Measurements from ENCODE around the gene PADI1. TPM values are rescaled to one million over a fixed set of nuclear protein-coding genes. Genes with fewer than 3 reads are reported as not detected.
A peak's percentile ranks its signal among the peaks of the same experiment; 100 is the strongest.

Gene PADI1
- total RNA-seq, 1 donor = under 0.01 TPM

DNA sequence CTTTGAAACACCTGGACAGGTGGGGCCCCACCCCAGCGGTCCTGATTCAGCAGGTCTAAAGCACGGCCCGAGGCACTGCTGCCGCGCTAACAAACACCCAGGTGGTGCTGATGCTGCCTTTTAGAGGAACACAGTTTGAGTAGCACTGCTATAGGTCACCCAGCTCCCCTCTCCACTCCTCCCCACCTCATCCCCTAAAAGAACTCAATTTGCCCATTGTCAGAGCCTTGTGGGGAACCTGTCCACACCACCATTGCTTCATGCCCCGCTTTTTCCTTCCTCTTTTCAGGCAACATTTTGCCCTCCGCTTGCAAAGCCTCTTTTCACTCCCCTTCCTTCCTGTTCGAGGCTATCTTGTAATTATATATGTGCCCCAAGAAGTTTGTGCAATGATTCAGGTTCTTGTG is 76.8 kb downstream of the PADI1 start:
- DNase-seq (ENCODE audit: insufficient read length, low spot score, missing footprints) = peak; percentile 87
- Histone ChIP-seq H3K9me3 (ENCODE audit: low read depth, low read length) (no peaks in the 10 kb centered on the region), H3K36me3 (ENCODE audit: insufficient read depth, low read length) (no peaks in the 10 kb centered on the region), H3K27me3 (ENCODE audit: insufficient read depth, low read length) (peaks cover 43% of the 10 kb centered on the region), H3K4me3 (ENCODE audit: insufficient read depth, low read length) (no peak overlapping the region), H3K27ac (ENCODE audit: low read depth, low read length) (no peak overlapping the region), H4K20me1 (ENCODE audit: insufficient read depth, low read length) (no peaks in the 10 kb centered on the region), H3K4me1 (ENCODE audit: insufficient read depth, low read length) (peaks cover 1% of the 10 kb centered on the region), H3K4me2 (ENCODE audit: insufficient read depth, low read length) (no peak overlapping the region), H3K79me2 (ENCODE audit: insufficient read depth, low read length) (no peaks in the 10 kb centered on the region), H2AFZ (ENCODE audit: low read length) (no peak overlapping the region)
- TF ChIP-seq, protein P1, sequence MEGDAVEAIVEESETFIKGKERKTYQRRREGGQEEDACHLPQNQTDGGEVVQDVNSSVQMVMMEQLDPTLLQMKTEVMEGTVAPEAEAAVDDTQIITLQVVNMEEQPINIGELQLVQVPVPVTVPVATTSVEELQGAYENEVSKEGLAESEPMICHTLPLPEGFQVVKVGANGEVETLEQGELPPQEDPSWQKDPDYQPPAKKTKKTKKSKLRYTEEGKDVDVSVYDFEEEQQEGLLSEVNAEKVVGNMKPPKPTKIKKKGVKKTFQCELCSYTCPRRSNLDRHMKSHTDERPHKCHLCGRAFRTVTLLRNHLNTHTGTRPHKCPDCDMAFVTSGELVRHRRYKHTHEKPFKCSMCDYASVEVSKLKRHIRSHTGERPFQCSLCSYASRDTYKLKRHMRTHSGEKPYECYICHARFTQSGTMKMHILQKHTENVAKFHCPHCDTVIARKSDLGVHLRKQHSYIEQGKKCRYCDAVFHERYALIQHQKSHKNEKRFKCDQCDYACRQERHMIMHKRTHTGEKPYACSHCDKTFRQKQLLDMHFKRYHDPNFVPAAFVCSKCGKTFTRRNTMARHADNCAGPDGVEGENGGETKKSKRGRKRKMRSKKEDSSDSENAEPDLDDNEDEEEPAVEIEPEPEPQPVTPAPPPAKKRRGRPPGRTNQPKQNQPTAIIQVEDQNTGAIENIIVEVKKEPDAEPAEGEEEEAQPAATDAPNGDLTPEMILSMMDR (IDR thresholded peaks at IDR 0.05; ENCODE audit: extremely low read depth, low read depth, low read length) = no peak

DNA sequence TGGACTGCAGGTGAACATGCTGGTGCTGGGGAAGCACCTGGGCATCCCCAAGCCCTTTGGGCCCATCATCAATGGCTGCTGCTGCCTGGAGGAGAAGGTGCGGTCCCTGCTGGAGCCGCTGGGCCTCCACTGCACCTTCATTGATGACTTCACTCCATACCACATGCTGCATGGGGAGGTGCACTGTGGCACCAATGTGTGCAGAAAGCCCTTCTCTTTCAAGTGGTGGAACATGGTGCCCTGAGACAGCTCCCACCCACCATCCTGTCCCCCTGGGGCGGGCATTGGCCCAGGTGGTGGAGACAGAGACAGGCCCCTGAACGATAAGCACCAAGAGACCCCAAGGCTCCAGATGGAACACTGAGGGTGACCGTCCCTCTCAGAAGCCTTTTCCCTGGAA is 77.9 kb downstream of the PADI1 start:
- Histone ChIP-seq H3K4me2 (ENCODE audit: insufficient read depth, low read length) (no peak overlapping the region), H3K36me3 (ENCODE audit: insufficient read depth, low read length) (no peaks in the 10 kb centered on the region), H3K79me2 (ENCODE audit: insufficient read depth, low read length) (no peaks in the 10 kb centered on the region), H3K27ac (ENCODE audit: low read depth, low read length) (no peak overlapping the region), H4K20me1 (ENCODE audit: insufficient read depth, low read length) (peaks cover 3% of the 10 kb centered on the region), H3K4me1 (ENCODE audit: insufficient read depth, low read length) (peaks cover 10% of the 10 kb centered on the region), H3K4me3 (ENCODE audit: insufficient read depth, low read length) (no peak overlapping the region), H3K27me3 (ENCODE audit: insufficient read depth, low read length) (peaks cover 43% of the 10 kb centered on the region), H2AFZ (ENCODE audit: low read length) (no peak overlapping the region), H3K9me3 (ENCODE audit: low read depth, low read length) (no peaks in the 10 kb centered on the region)
- no peak for DNase-seq (ENCODE audit: insufficient read length, low spot score, missing footprints)
- TF ChIP-seq, protein P1 (IDR thresholded peaks at IDR 0.05; ENCODE audit: extremely low read depth, low read depth, low read length) = no peak

- Histone ChIP-seq H3K4me3 (ENCODE audit: insufficient read depth, low read length) (no peak overlapping the region), H3K4me2 (ENCODE audit: insufficient read depth, low read length) (no peak overlapping the region), H3K27ac (ENCODE audit: low read depth, low read length) (no peak overlapping the region), H3K4me1 (ENCODE audit: insufficient read depth, low read length) (peaks cover 18% of the 10 kb centered on the region), H3K79me2 (ENCODE audit: insufficient read depth, low read length) (no peaks in the 10 kb centered on the region), H3K9me3 (ENCODE audit: low read depth, low read length) (no peaks in the 10 kb centered on the region), H4K20me1 (ENCODE audit: insufficient read depth, low read length) (peaks cover 3% of the 10 kb centered on the region), H2AFZ (ENCODE audit: low read length) (no peak overlapping the region), H3K36me3 (ENCODE audit: insufficient read depth, low read length) (no peaks in the 10 kb centered on the region), H3K27me3 (ENCODE audit: insufficient read depth, low read length) (peaks cover 38% of the 10 kb centered on the region)
- TF ChIP-seq, protein P1 (IDR thresholded peaks at IDR 0.05; ENCODE audit: extremely low read depth, low read depth, low read length) = no peak
- DNase-seq (ENCODE audit: insufficient read length, low spot score, missing footprints) = peak; percentile 47
Measured at GRCh38 chr1:17286646-17287045, 81.7 kb downstream of the PADI1 start.

- peaks cover 35% of the 10 kb centered on the region for H3K27me3 ChIP-seq (ENCODE audit: insufficient read depth, low read length)
- DNase-seq (ENCODE audit: insufficient read length, low spot score, missing footprints) = peak; percentile 90
- H3K9me3 ChIP-seq (ENCODE audit: low read depth, low read length) = no peaks in the 10 kb centered on the region
- peak overlapping the region; percentile 44 for H3K4me2 ChIP-seq (ENCODE audit: insufficient read depth, low read length)
- no peak overlapping the region for H3K4me3 ChIP-seq (ENCODE audit: insufficient read depth, low read length)
- TF ChIP-seq, protein P1 (IDR thresholded peaks at IDR 0.05; ENCODE audit: extremely low read depth, low read depth, low read length) = no peak
- H3K79me2 ChIP-seq (ENCODE audit: insufficient read depth, low read length) = no peaks in the 10 kb centered on the region
- peaks cover 3% of the 10 kb centered on the region for H4K20me1 ChIP-seq (ENCODE audit: insufficient read depth, low read length)
- H3K36me3 ChIP-seq (ENCODE audit: insufficient read depth, low read length) = no peaks in the 10 kb centered on the region
- H3K27ac ChIP-seq (ENCODE audit: low read depth, low read length) = no peak overlapping the region
- peaks cover 18% of the 10 kb centered on the region for H3K4me1 ChIP-seq (ENCODE audit: insufficient read depth, low read length)
- H2AFZ ChIP-seq (ENCODE audit: low read length) = no peak overlapping the region
Measured at GRCh38 chr1:17287130-17287776, 82.3 kb downstream of the PADI1 start.

Measured in osteoblast (primary cell).